ENCODE results near the gene KCNC1. TPM values are rescaled to one million over a fixed set of nuclear protein-coding genes. Genes with fewer than 3 reads are reported as not detected.

KCNC1 gene
- total and polyA plus RNA-seq, 2 of the 4 experiments (the other 2 are of a cell fraction): 0.03 TPM; not detected in 1

DNA sequence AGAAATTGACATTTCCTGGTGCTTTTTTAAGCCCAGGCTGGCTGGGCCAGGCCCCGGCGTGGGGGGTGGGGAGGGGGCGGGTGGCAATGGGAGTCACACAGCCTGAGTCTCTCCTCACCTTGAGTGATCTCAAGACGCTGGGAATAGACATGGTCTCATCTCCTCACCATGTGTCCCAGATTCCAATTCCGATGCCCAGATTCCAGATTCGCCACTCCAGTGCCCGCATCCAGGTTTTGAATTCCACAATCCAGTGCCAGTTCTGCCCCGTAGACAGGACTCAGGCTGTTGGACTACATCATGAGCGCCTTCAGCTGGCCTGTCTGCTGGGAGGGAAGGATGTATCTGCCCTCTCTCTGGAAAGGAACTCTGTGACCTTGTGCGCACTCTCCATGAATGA lies 19.1 kb downstream of the KCNC1 start:
- intact Hi-C loops (cut with micrococcal nuclease) (no loop called here), in situ Hi-C loops (cut with MboI; ENCODE audit: low sequenced_read_pairs) (no loop called here), dilution Hi-C loops (cut with HindIII; ENCODE audit: low sequenced_read_pairs, unreplicated experiment) (no loop called here)
- no peaks in the 10 kb centered on the region; the same call in 1 of the 2 replicates for H3K9me1 ChIP-seq (ENCODE audit: insufficient read depth, low read length)
- H2BK5ac ChIP-seq (ENCODE audit: low read depth, low read length, poor library complexity, severe bottlenecking): no peak overlapping the region
- no peak overlapping the region for H2AK5ac ChIP-seq (ENCODE audit: low read depth, low read length)
- DNase-seq (no peak), ATAC-seq (ENCODE audit: low read depth) (no peak)
- no peak overlapping the region for H2AFZ ChIP-seq (replicated peaks; ENCODE audit: low read length, poor library complexity)
- H4K20me1 ChIP-seq (ENCODE audit: insufficient read depth, low read length): no peaks in the 10 kb centered on the region
- H3K79me1 ChIP-seq (ENCODE audit: low read depth in 1 of 2, low read length in 2 of 2): no peaks in the 10 kb centered on the region
- H3K23ac ChIP-seq (ENCODE audit: low read depth, low read length): no peak overlapping the region
- H3K27ac ChIP-seq (ENCODE audit: insufficient read depth, low read length): no peak overlapping the region
- no peak overlapping the region for H3K4me3 ChIP-seq (ENCODE audit: insufficient read depth, low read depth, low read length)
- no peak overlapping the region for H4K8ac ChIP-seq (ENCODE audit: low read depth in 2 of 2, low read length in 2 of 2)
- no peak overlapping the region for H3K9ac ChIP-seq (ENCODE audit: low read depth, low read length)
- H4K5ac ChIP-seq (ENCODE audit: low read depth, low read length): no peak overlapping the region
- CTCF ChIA-PET: no interaction called here
- H3K4me1 ChIP-seq (ENCODE audit: control insufficient read depth, insufficient read depth, low read length): no peaks in the 10 kb centered on the region
- H3K56ac ChIP-seq (ENCODE audit: extremely low read depth, insufficient read depth, low read length): no peak overlapping the region
- no peak overlapping the region for H3K18ac ChIP-seq (ENCODE audit: low read depth, low read length)
- no peak overlapping the region for H2BK15ac ChIP-seq (ENCODE audit: low read depth, low read length)
- TF ChIP-seq MAFK (IDR thresholded peaks at IDR 0.05; ENCODE audit: low read depth, low read length) (no peak), MAZ (IDR thresholded peaks at IDR 0.05; ENCODE audit: borderline replicate concordance, low read depth, low read length) (no peak), MXI1 (IDR thresholded peaks at IDR 0.05; ENCODE audit: borderline replicate concordance, low read depth, low read length) (no peak), RAD21 (IDR thresholded peaks at IDR 0.05; ENCODE audit: low read length) (no peak), FOS (IDR thresholded peaks at IDR 0.05; ENCODE audit: low read depth, low read length) (no peak)
- no peak overlapping the region for H4K91ac ChIP-seq (ENCODE audit: insufficient read depth, low read depth, low read length)
- no peaks in the 10 kb centered on the region for H3K9me3 ChIP-seq (ENCODE audit: control insufficient read depth, insufficient read depth, low read length)
- WGBS, 2 experiments (ENCODE audit: extremely low coverage in 2 of 2, insufficient read length in 1 of 2): 92% methylated on average over 2 of the region's 10 CpGs; no CpG with 5 or more reads in 1 of the 2 experiments
- POLR2A ChIA-PET (ENCODE audit: unreplicated experiment): no interaction called here
- no peak overlapping the region for H3K14ac ChIP-seq (replicated peaks; ENCODE audit: low read depth, low read length)
- no peak overlapping the region for H2BK120ac ChIP-seq (ENCODE audit: low read depth, low read length)
- H3K36me3 ChIP-seq (ENCODE audit: control insufficient read depth, insufficient read depth, low read length): no peaks in the 10 kb centered on the region
- H2BK20ac ChIP-seq (ENCODE audit: low read depth, low read length): no peak overlapping the region
- no peak overlapping the region for H3K4me2 ChIP-seq (ENCODE audit: low read depth, low read length)
- H2AK9ac ChIP-seq (replicated peaks; ENCODE audit: low read depth, low read length, poor library complexity): no peak overlapping the region
- H3K4ac ChIP-seq (ENCODE audit: low read depth, low read length): no peak overlapping the region
- peaks cover 41% of the 10 kb centered on the region for H3K27me3 ChIP-seq (ENCODE audit: control insufficient read depth, insufficient read depth, low read length)
- no TSS peak for BruUV-seq (replicated peaks)
